Measurements from ENCODE around the gene WIPF1.

WIPF1 gene

GRCh38 chr2:174610243-174610995 lies 12.8 kb upstream of the WIPF1 start:
- no peaks in the 10 kb centered on the region for H3K27me3 Mint-ChIP-seq
- peak overlapping the region; percentile 96 for H3K27ac Mint-ChIP-seq
- no peak for ATAC-seq
- H3K4me3 Mint-ChIP-seq = peak overlapping the region; percentile 67
- H3K9me3 Mint-ChIP-seq = no peaks in the 10 kb centered on the region
- peaks cover 90% of the 10 kb centered on the region for H3K4me1 Mint-ChIP-seq
- peaks cover 32% of the 10 kb centered on the region for H3K36me3 Mint-ChIP-seq

GRCh38 chr2:174609261-174609660 lies 11.7 kb upstream of the WIPF1 start:
- H3K27me3 Mint-ChIP-seq = no peaks in the 10 kb centered on the region
- peak overlapping the region; percentile 96 for H3K27ac Mint-ChIP-seq
- ATAC-seq = no peak
- H3K4me3 Mint-ChIP-seq = no peak overlapping the region
- peaks cover 89% of the 10 kb centered on the region for H3K4me1 Mint-ChIP-seq
- H3K36me3 Mint-ChIP-seq = peaks cover 25% of the 10 kb centered on the region
- no peaks in the 10 kb centered on the region for H3K9me3 Mint-ChIP-seq

- H3K9me3 Mint-ChIP-seq = no peaks in the 10 kb centered on the region
- peak; percentile 83 for ATAC-seq
- H3K27me3 Mint-ChIP-seq = no peaks in the 10 kb centered on the region
- peak overlapping the region; percentile 96 for H3K27ac Mint-ChIP-seq
- H3K4me1 Mint-ChIP-seq = peaks cover 85% of the 10 kb centered on the region
- peaks cover 22% of the 10 kb centered on the region for H3K36me3 Mint-ChIP-seq
- H3K4me3 Mint-ChIP-seq = no peak overlapping the region
Observed at GRCh38 chr2:174608866-174609214, 11.2 kb upstream of the WIPF1 start.

GRCh38 chr2:174607989-174608865 lies 10.6 kb upstream of the WIPF1 start:
- no peaks in the 10 kb centered on the region for H3K9me3 Mint-ChIP-seq
- H3K4me1 Mint-ChIP-seq = peaks cover 83% of the 10 kb centered on the region
- no peak overlapping the region for H3K4me3 Mint-ChIP-seq
- H3K36me3 Mint-ChIP-seq = peaks cover 17% of the 10 kb centered on the region
- ATAC-seq = peak; percentile 91
- peak overlapping the region; percentile 96 for H3K27ac Mint-ChIP-seq
- H3K27me3 Mint-ChIP-seq = no peaks in the 10 kb centered on the region

- H3K36me3 Mint-ChIP-seq = peaks cover 14% of the 10 kb centered on the region
- no peaks in the 10 kb centered on the region for H3K9me3 Mint-ChIP-seq
- peak overlapping the region; percentile 10 for H3K4me3 Mint-ChIP-seq
Observed at GRCh38 chr2:174607584-174607983, 10.0 kb upstream of the WIPF1 start.

GRCh38 chr2:174606336-174606735 lies 8.7 kb upstream of the WIPF1 start:
- peaks cover 14% of the 10 kb centered on the region for H3K36me3 Mint-ChIP-seq
- H3K4me1 Mint-ChIP-seq = peaks cover 81% of the 10 kb centered on the region
- no peaks in the 10 kb centered on the region for H3K9me3 Mint-ChIP-seq
- H3K4me3 Mint-ChIP-seq = no peak overlapping the region
- no peak for ATAC-seq
- peak overlapping the region; percentile 96 for H3K27ac Mint-ChIP-seq
- no peaks in the 10 kb centered on the region for H3K27me3 Mint-ChIP-seq

More at GRCh38 chr2:174607584-174607983, 10.0 kb upstream of the WIPF1 start:
- no peak for ATAC-seq
- peaks cover 84% of the 10 kb centered on the region for H3K4me1 Mint-ChIP-seq
- no peaks in the 10 kb centered on the region for H3K27me3 Mint-ChIP-seq
- peak overlapping the region; percentile 96 for H3K27ac Mint-ChIP-seq

GRCh38 chr2:174605687-174606086 lies 8.1 kb upstream of the WIPF1 start:
- H3K4me1 Mint-ChIP-seq = peaks cover 81% of the 10 kb centered on the region
- H3K4me3 Mint-ChIP-seq = no peak overlapping the region
- no peak for ATAC-seq
- H3K27me3 Mint-ChIP-seq = no peaks in the 10 kb centered on the region
- H3K36me3 Mint-ChIP-seq = peaks cover 15% of the 10 kb centered on the region
- peak overlapping the region; percentile 96 for H3K27ac Mint-ChIP-seq
- H3K9me3 Mint-ChIP-seq = no peaks in the 10 kb centered on the region

GRCh38 chr2:174603280-174603679 lies 5.7 kb upstream of the WIPF1 start:
- no peak overlapping the region for H3K4me3 Mint-ChIP-seq
- H3K27me3 Mint-ChIP-seq = no peaks in the 10 kb centered on the region
- H3K36me3 Mint-ChIP-seq = peaks cover 12% of the 10 kb centered on the region
- H3K9me3 Mint-ChIP-seq = no peaks in the 10 kb centered on the region
- no peak for ATAC-seq
- no peak overlapping the region for H3K27ac Mint-ChIP-seq
- peaks cover 90% of the 10 kb centered on the region for H3K4me1 Mint-ChIP-seq

GRCh38 chr2:174602745-174603144 lies 5.1 kb upstream of the WIPF1 start:
- H3K4me3 Mint-ChIP-seq = no peak overlapping the region

GRCh38 chr2:174600349-174600748 lies 2.7 kb upstream of the WIPF1 start:
- Mint-ChIP-seq H3K9me3 (no peaks in the 10 kb centered on the region), H3K27ac (peak overlapping the region; percentile 95), H3K4me1 (peaks cover 68% of the 10 kb centered on the region), H3K36me3 (peaks cover 16% of the 10 kb centered on the region), H3K4me3 (peak overlapping the region; percentile 0), H3K27me3 (no peaks in the 10 kb centered on the region)
- peak; percentile 90 for ATAC-seq

More at GRCh38 chr2:174602745-174603144, 5.1 kb upstream of the WIPF1 start:
- peaks cover 88% of the 10 kb centered on the region for H3K4me1 Mint-ChIP-seq
- H3K36me3 Mint-ChIP-seq = peaks cover 11% of the 10 kb centered on the region
- no peaks in the 10 kb centered on the region for H3K9me3 Mint-ChIP-seq
- H3K27ac Mint-ChIP-seq = no peak overlapping the region
- H3K27me3 Mint-ChIP-seq = no peaks in the 10 kb centered on the region
- ATAC-seq = no peak

- H3K4me3 Mint-ChIP-seq = peak overlapping the region; percentile 78
- no peak for ATAC-seq
- H3K27ac Mint-ChIP-seq = peak overlapping the region; percentile 95
- H3K4me1 Mint-ChIP-seq = peaks cover 67% of the 10 kb centered on the region
- H3K36me3 Mint-ChIP-seq = peaks cover 23% of the 10 kb centered on the region
- no peaks in the 10 kb centered on the region for H3K9me3 Mint-ChIP-seq
- H3K27me3 Mint-ChIP-seq = no peaks in the 10 kb centered on the region
Observed at GRCh38 chr2:174599310-174599921, 1.8 kb upstream of the WIPF1 start.

GRCh38 chr2:174597009-174597344 lies 627 bp downstream of the WIPF1 start:
- Mint-ChIP-seq H3K4me3 (peak overlapping the region; percentile 92), H3K36me3 (peaks cover 38% of the 10 kb centered on the region), H3K9me3 (no peaks in the 10 kb centered on the region), H3K27me3 (no peaks in the 10 kb centered on the region), H3K27ac (peak overlapping the region; percentile 95), H3K4me1 (peaks cover 72% of the 10 kb centered on the region)
- ATAC-seq = no peak

- H3K27me3 Mint-ChIP-seq = no peaks in the 10 kb centered on the region
- peaks cover 72% of the 10 kb centered on the region for H3K4me1 Mint-ChIP-seq
- H3K36me3 Mint-ChIP-seq = peaks cover 41% of the 10 kb centered on the region
- peak overlapping the region; percentile 92 for H3K4me3 Mint-ChIP-seq
- no peak for ATAC-seq
- peak overlapping the region; percentile 95 for H3K27ac Mint-ChIP-seq
- H3K9me3 Mint-ChIP-seq = no peaks in the 10 kb centered on the region
Observed at GRCh38 chr2:174595891-174596397, 1.7 kb downstream of the WIPF1 start.

GRCh38 chr2:174595116-174595809 lies 2.3 kb downstream of the WIPF1 start:
- no peak for ATAC-seq
- Mint-ChIP-seq H3K4me3 (peak overlapping the region; percentile 92), H3K36me3 (peaks cover 46% of the 10 kb centered on the region), H3K27me3 (no peaks in the 10 kb centered on the region), H3K9me3 (no peaks in the 10 kb centered on the region), H3K27ac (peak overlapping the region; percentile 95), H3K4me1 (peaks cover 72% of the 10 kb centered on the region)

- peaks cover 70% of the 10 kb centered on the region for H3K4me1 Mint-ChIP-seq
- no peaks in the 10 kb centered on the region for H3K9me3 Mint-ChIP-seq
- peak overlapping the region; percentile 92 for H3K4me3 Mint-ChIP-seq
- H3K36me3 Mint-ChIP-seq = peaks cover 50% of the 10 kb centered on the region
- H3K27ac Mint-ChIP-seq = peak overlapping the region; percentile 95
- H3K27me3 Mint-ChIP-seq = no peaks in the 10 kb centered on the region
- ATAC-seq = no peak
Observed at GRCh38 chr2:174594456-174594855, 3.1 kb downstream of the WIPF1 start.
